SK-N-MC (cell line): ENCODE data around the gene OR6P1.

ENCODE experiments used
- DNase-seq: peaks from one replicate; pipeline ENCODE4 v3.0.0-alpha.2; 2011; ENCODE audit warnings: low read depth, low spot score
- H3K27ac ChIP-seq: fragments of 200-600 bp; sonication (generic); 2 replicates; pipeline ENCODE4 v1.5.1; 2016; ENCODE audit warnings: mixed run types
- H3K36me3 ChIP-seq: fragments of 200-600 bp; sonication (generic); 2 replicates; pipeline ENCODE4 v1.6.1; 2017; ENCODE audit warnings: antibody characterized with exemption, low read length, mixed read lengths; ENCODE audit not compliant: insufficient read depth
- H3K4me3 ChIP-seq: fragments of 200-600 bp; sonication (generic); 2 replicates; pipeline ENCODE4 v1.5.1; 2016
- H3K9ac ChIP-seq: fragments of 200-600 bp; sonication (generic); 2 replicates; pipeline ENCODE4 v1.8.0; 2017; ENCODE audit warnings: mixed run types, mixed read lengths; ENCODE audit not compliant: insufficient read length
- H3K9me3 ChIP-seq: fragments of 200-600 bp; sonication (generic); 2 replicates; pipeline ENCODE4 v1.6.1; 2017; ENCODE audit warnings: low read depth, mild to moderate bottlenecking, antibody characterized with exemption, low read length, moderate library complexity, mixed read lengths
- EZH2 ChIP-seq: fragments of 200-600 bp; sonication (generic); IDR thresholded peaks from one replicate; pipeline ENCODE4 v1.6.1; 2017; ENCODE audit warnings: antibody characterized with exemption
- FOXP2 ChIP-seq: optimal IDR thresholded peaks from 2 replicates; pipeline ENCODE3; 2011; ENCODE audit warnings: mild to moderate bottlenecking, moderate library complexity; ENCODE audit not compliant: insufficient read depth; ENCODE audit errors: extremely low read length, control extremely low read depth
- POLR2AphosphoS5 ChIP-seq: IDR thresholded peaks from 2 replicates; pipeline ENCODE4 v1.6.1; 2012; ENCODE audit warnings: mild to moderate bottlenecking, low read depth, low read length, borderline replicate concordance

OR6P1 gene, protein sequence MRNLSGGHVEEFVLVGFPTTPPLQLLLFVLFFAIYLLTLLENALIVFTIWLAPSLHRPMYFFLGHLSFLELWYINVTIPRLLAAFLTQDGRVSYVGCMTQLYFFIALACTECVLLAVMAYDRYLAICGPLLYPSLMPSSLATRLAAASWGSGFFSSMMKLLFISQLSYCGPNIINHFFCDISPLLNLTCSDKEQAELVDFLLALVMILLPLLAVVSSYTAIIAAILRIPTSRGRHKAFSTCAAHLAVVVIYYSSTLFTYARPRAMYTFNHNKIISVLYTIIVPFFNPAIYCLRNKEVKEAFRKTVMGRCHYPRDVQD

GRCh38 chr1:158570480-158570879 is at the start of gene OR6P1:
OR6P1 (minus strand) TSS chr1:158570580; CDS start chr1:158563604, 6,976 bp downstream.
- Histone ChIP-seq H3K4me3 (no peak within 1 kb of the TSS), H3K9ac (no peak within 1 kb of the TSS), H3K9me3 (no peaks in the 10 kb centered on the region), H3K36me3 (no peaks in the 10 kb centered on the region), H3K27ac (no peak within 1 kb of the TSS)
- no peak for DNase-seq
- TF ChIP-seq POLR2AphosphoS5: no peak
- no peak for TF ChIP-seq EZH2

DNA sequence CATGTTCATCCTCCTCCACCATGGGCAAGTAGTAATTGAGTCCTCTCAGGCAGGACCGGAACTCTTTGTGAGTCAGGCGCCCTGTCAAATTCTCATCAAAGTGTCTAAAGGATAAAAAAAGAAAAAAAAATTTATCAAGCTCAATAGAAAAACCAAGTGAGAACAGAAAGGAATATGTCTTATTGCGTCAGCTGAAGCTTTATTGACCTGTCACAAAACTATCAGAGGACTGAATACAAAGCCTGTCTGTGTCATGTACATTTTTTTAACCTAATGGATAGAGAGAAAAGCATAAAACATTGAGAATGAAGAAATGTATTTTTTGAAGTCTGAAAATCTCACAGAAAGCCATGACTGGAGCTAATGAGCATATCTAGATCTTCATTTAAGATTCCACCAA is 43.4 kb upstream of the OR6P1 start:
- no peak for DNase-seq

GRCh38 chr1:158611916-158612315 is 41.5 kb upstream of the OR6P1 start:
- no peaks in the 10 kb centered on the region for H3K36me3 ChIP-seq
- H3K9me3 ChIP-seq: no peaks in the 10 kb centered on the region
- H3K4me3 ChIP-seq: no peak overlapping the region
- DNase-seq: no peak
- TF ChIP-seq EZH2 (no peak), POLR2AphosphoS5 (no peak), FOXP2 (no peak)
- no peak overlapping the region for H3K9ac ChIP-seq
- no peak overlapping the region for H3K27ac ChIP-seq

More for the DNA sequence above, 43.4 kb upstream of the OR6P1 start:
- Histone ChIP-seq H3K36me3 (no peaks in the 10 kb centered on the region), H3K9me3 (no peaks in the 10 kb centered on the region), H3K4me3 (no peak overlapping the region), H3K27ac (no peak overlapping the region), H3K9ac (no peak overlapping the region)
- TF ChIP-seq EZH2: no peak

DNA sequence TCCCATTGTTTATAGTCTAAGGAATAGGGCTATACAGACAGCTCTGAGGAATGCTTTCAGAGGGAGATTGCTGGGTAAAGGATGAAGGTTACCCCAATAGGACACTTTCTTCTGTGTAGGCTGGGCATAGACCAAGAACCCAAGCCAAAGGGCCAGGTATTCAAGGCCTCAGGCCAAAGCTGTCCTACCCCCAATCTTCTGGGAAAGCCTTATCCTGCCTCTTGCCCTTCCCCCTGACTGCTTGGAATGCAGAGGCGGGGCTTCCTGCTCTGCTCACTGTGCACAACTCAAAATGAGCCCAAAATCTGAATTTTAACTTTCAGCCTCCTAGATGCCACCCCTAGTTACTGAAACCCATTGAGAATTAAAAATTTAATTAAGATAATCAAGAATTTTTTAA is 36.9 kb upstream of the OR6P1 start:
- no peak for DNase-seq
- Histone ChIP-seq H3K9ac (no peak overlapping the region), H3K9me3 (no peaks in the 10 kb centered on the region), H3K27ac (no peak overlapping the region), H3K36me3 (no peaks in the 10 kb centered on the region), H3K4me3 (no peak overlapping the region)
- TF ChIP-seq FOXP2: no peak
- no peak for TF ChIP-seq EZH2
- TF ChIP-seq POLR2AphosphoS5: no peak

DNA sequence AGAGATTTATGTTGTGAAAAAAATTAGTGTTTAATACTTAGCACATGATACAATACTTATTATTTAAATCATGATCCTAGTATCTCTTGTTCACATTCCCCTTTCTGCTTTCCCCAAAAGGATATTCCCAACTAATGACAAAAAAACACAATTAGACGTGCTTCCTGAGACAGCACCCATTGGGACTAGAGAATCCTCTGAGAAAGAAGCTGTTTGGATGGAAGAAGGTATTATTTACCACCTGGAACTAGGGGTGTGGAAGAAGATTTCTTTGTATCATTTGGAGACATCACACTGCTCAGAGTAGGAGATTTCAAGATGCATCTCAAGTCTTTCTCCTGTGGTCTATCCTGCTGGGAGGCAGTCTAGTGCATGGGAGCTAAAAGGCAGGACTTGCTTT is 34.6 kb upstream of the OR6P1 start, which contains the start of gene OR10Z1:
Gene OR10Z1 (plus strand): TSS at position 301 of the 400 bp plus-strand sequence. CDS start 1,171 bp downstream, outside the sequence.
- no peak within 1 kb of the TSS for H3K9ac ChIP-seq
- H3K27ac ChIP-seq: no peak within 1 kb of the TSS
- no peaks in the 10 kb centered on the region for H3K36me3 ChIP-seq
- no peaks in the 10 kb centered on the region for H3K9me3 ChIP-seq
- no peak for DNase-seq
- no peak for TF ChIP-seq POLR2AphosphoS5
- no peak for TF ChIP-seq EZH2
- no peak within 1 kb of the TSS for H3K4me3 ChIP-seq

- no peak for TF ChIP-seq FOXP2
- no peak for TF ChIP-seq POLR2AphosphoS5
- no peak for TF ChIP-seq EZH2
- Histone ChIP-seq H3K9ac (no peak overlapping the region), H3K27ac (no peak overlapping the region), H3K9me3 (no peaks in the 10 kb centered on the region), H3K36me3 (no peaks in the 10 kb centered on the region), H3K4me3 (no peak overlapping the region)
- no peak for DNase-seq
Observed at GRCh38 chr1:158600735-158601134, 30.4 kb upstream of the OR6P1 start.

DNA sequence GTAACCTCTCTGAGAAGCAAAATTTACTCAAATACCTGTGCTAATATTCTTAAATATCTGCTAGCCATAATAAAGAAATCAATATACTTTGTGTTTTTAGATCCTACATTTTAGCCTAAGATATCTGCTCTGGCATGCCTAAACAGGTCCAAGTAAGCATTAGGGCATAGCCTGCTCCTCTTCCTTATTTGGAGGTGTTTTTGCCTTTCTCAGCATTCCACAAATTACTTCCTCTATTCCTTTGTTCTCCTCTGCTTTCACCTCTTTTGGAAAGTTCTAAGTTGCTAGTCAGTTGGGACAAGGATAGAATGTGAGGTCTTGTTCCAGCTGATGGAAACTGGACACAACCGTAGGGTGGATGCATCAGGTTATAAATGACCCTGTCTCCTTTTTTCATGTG is 16.6 kb upstream of the OR6P1 start:
- H3K27ac ChIP-seq: no peak overlapping the region
- H3K9ac ChIP-seq: no peak overlapping the region
- H3K36me3 ChIP-seq: no peaks in the 10 kb centered on the region
- no peak overlapping the region for H3K4me3 ChIP-seq
- TF ChIP-seq FOXP2 (no peak), POLR2AphosphoS5 (no peak), EZH2 (no peak)
- DNase-seq: no peak
- H3K9me3 ChIP-seq: no peaks in the 10 kb centered on the region

- TF ChIP-seq POLR2AphosphoS5: no peak
- TF ChIP-seq EZH2: no peak
- TF ChIP-seq FOXP2: no peak
- Histone ChIP-seq H3K9me3 (no peaks in the 10 kb centered on the region), H3K9ac (no peak overlapping the region), H3K27ac (no peak overlapping the region), H3K4me3 (no peak overlapping the region), H3K36me3 (no peaks in the 10 kb centered on the region)
- no peak for DNase-seq
Observed at GRCh38 chr1:158583962-158584361, 13.6 kb upstream of the OR6P1 start.

GRCh38 chr1:158579733-158580132 is 9.4 kb upstream of the OR6P1 start, which contains the start of gene OR10X1:
OR10X1 (minus strand) TSS chr1:158579899; CDS start chr1:158579899, 0 bp downstream.
- no peak within 1 kb of the TSS for H3K27ac ChIP-seq
- no peaks in the 10 kb centered on the region for H3K9me3 ChIP-seq
- TF ChIP-seq FOXP2 (no peak), POLR2AphosphoS5 (no peak), EZH2 (no peak)
- H3K4me3 ChIP-seq: no peak within 1 kb of the TSS
- no peaks in the 10 kb centered on the region for H3K36me3 ChIP-seq
- no peak for DNase-seq
- H3K9ac ChIP-seq: no peak within 1 kb of the TSS
